Esophagus squamous epithelium (tissue), 4 donors: ENCODE measurements around the gene AGBL1.

Source experiments
- CTCF ChIP-seq, 6 experiments: fragments of 450-650 bp in 4 of 6; fragments of 200-600 bp in 2 of 6; sonication (generic) in 2 of 6; IDR thresholded peaks; one replicate each; pipeline ENCODE4 v1.5.1; 2016 to 2019; ENCODE audit warnings: antibody characterized with exemption in 6 of 6, mild to moderate bottlenecking in 4 of 6, moderate library complexity in 4 of 6
- POLR2A ChIP-seq, 4 donors: fragments of 450-650 bp; IDR thresholded peaks; one replicate each; pipeline ENCODE4 v1.6.1; 2017; ENCODE audit warnings: antibody characterized with exemption in 4 of 4, mild to moderate bottlenecking in 4 of 4, moderate library complexity in 3 of 4

GRCh38 chr15:86205096-86205495 lies 125.4 kb downstream of the AGBL1 start:
- TF ChIP-seq CTCF (IDR thresholded peaks at IDR 0.05) (no peak), POLR2A (IDR thresholded peaks at IDR 0.05) (no peak)
